ENCODE measurements around the gene RASSF3.

Gene RASSF3

DNA sequence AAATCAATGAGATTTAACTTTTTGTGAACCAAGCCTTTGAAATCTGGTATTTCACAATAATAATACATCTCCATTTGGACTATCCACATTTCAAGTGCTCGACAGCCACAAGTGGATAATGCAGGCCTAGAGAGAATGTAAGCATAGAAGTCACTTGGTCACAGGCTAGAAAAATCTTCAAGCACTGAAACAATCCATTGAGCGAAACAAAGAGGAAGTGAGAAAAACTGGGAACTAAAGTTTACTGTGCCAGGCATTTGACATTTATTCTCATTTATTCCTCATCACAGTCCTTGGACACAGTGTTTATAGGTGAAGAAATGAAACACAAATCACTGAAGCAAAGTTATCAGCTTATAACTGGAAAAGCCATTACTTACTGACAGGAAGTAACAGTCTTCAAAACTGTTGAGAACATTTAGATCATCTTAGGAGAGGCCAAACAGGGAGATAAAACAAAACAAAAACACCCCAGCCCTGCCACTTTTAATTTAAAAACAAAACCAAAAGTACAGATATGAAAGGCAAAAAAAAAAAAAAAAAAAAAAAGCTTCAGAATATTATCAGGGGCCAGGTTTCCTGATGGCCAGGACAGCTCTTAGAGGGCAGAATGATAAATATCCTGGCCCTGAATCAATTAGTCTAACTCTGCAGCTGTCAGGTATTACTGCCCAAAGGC, 119.8 kb downstream of the RASSF3 start:
- DNase-seq (ENCODE audit: low read depth) = no peak

DNA sequence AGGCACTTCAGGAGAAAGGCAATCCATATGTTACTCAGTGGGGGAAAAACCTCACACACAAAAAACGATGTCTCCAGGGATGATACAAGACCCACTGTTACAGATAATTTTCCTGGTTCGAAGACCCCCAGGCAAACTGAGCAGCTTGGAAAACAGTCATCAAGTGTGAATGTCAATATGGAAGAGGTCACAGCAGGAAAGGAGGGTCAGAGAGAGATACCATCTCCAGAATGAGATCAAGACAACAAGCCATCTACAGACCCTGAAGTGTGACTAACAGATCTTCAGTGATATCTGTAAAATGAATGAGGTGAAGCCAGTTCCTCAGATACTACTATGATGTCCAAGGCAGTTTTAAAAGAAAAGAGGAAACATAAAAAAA, 120.3 kb downstream of the RASSF3 start:
- no peak for DNase-seq (ENCODE audit: low read depth)

DNA sequence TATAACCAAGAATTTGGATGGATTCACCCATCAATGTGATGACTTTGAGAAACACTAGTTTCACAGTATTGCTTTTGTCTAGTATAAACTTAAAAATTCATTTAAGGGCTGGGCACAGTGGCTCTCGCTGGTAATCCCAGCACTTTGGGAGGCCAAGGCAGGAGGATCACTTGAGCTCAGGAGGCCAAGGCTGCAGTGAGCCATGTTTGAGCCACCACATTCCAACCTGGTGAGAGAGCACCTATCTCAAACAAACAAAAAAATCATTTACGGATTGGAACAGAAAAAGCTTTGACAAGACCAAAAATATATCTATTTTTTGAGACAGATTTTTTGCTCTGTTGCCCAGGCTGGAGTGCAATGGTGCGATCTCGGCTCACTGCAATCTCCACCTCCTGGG, 121.4 kb downstream of the RASSF3 start:
- no peak for DNase-seq (ENCODE audit: low read depth)

DNA sequence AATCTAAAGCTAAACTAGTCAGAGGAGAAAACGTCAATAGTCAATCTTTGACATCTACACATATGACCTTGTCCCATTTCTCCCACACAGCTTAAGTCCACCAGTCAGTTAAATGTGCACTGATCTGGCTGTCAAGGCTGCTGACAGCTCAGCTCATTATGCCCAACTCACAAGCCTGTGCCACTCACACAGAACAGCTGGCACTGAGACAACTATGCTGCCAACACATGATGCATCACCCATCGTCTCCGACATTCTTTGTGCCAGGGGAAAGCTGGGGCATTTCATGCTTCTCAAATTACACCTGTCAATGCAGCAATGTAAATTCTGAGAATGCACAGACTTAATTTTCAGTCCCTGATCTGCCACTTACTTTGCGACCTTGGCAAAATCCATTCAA, 123.6 kb downstream of the RASSF3 start:
- no peak for DNase-seq (ENCODE audit: low read depth)

DNA sequence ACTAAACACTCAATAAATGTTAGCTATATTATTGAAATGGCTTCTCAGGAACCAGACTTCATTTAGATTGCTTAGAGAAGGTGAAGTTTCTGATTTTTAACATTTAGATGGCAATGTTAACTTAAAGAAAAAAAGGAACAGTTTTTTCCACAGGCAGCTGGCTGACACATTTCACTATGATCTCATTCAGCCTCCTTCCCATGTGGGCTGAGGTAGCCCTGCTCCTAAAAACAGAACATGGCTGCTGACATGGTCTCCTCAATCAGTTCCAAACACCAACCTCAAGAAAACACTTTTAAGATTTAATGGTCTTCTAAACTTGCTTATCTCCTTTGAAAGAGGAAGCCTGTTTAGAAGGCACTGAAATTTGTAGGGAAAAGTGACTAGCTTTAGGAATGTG, 125.1 kb downstream of the RASSF3 start:
- DNase-seq (ENCODE audit: low read depth) = no peak

DNA sequence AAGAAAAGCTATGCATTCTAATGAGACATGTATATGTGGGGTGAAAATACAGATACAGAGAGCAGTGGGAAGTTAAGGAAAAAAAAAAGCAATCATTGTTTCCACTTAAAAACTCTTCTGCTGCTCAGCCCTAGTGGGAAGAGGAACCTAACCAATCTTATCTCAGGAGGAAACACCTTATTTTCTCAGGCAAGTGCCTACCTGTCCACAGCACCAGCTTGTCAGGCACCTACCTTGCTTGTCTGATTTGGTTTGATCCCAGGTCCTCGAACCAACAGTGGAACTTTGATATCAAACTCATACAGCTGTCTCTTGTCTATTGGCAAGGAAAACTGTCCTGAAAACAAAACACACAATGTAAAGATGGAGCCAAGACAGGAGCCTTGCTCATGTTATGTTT, 126.5 kb downstream of the RASSF3 start:
- DNase-seq (ENCODE audit: low read depth) = no peak

DNA sequence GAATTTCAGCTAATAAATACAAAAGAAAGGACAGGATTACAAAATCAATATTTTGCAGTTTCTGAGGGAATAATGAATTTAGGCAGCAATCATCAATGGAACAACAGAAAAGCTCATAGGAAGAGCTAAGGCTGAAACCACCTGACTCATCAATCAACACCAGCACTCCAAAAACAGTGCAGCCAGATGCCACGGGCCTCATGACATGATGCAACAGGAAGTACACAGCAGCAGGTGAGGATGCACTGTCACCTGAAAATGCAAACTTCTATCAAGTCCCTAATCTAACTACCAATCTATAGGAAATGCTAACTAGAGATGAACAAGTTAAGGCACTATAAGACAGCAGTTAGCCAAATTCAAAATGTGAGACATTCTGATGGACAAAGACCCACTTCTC, 127.2 kb downstream of the RASSF3 start:
- DNase-seq (ENCODE audit: low read depth) = no peak

DNA sequence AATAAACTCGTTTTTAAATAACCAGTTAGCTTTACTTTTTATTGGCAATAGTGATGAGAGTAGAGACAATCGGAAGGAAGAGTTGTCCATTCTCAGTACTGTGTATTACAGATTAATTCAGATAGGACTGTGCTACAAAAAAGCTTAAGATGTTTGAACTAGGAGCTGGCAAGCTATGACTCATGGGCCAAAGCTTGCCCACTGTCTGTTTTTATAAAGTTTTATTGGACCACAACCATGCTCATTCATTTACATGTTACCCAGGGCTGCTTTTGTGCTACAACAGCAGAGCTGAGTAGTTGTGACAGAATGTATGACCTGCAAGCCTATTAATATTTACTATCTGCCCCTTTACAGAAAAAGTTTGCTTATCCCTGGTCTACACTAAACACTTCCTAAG, 129.5 kb downstream of the RASSF3 start:
- DNase-seq (ENCODE audit: low read depth) = no peak

DNA sequence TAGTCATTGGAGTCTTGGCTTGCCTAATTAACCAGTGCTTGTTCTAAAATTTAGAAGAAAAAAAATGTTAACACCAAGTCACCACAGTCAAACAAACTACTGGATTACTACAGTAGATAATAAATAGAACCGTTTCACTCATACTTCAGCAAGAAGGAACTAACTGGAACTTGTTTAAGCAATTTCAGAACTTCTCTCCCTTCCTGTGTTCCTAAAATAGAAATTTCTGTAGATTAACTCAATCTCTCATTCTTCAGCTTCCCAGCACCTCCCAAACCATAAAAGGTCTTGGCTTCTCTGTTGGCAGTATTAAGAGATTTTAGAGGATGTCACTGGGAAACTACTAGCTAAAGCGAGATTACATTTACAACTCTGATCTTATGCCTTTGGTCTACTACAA, 130.4 kb downstream of the RASSF3 start:
- DNase-seq (ENCODE audit: low read depth) = no peak

DNA sequence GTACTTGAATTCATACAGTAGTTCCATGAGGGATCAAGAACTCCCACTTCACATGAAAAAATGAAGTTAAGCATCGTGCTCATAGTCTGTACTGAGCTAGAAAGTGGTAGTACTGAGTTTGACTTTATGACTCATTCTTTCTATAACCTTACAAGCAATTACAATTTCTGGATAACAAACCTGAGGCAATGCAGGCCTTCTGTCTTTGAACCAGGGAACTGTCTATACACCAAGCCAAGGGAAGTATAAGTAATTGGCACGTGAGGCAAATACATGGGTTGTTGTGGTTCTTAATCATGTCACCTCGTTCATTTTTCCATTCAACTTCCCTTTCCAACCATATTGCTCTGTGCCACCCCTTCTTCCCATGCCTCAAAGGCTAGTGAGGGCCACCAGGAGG, 132.1 kb downstream of the RASSF3 start:
- no peak for DNase-seq (ENCODE audit: low read depth)

DNA sequence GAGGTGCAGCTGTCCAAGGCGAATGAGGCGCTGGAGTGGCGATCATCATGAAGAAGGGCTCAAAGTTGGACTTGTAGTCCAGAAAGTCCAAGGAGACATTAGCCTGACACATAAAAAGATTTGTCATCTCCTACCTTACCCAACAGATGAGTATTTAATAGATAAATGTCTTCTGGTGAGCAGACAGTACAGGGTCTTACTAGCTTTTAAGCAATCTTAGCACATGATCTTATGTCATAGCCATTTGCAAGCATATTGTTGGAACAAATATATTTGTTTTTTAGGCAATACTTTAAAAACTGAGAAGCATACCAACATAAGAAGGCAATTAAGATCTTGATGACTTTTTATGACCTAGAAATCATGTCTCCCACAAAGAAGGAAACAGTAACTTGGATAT, 132.9 kb downstream of the RASSF3 start:
- DNase-seq (ENCODE audit: low read depth) = no peak

DNA sequence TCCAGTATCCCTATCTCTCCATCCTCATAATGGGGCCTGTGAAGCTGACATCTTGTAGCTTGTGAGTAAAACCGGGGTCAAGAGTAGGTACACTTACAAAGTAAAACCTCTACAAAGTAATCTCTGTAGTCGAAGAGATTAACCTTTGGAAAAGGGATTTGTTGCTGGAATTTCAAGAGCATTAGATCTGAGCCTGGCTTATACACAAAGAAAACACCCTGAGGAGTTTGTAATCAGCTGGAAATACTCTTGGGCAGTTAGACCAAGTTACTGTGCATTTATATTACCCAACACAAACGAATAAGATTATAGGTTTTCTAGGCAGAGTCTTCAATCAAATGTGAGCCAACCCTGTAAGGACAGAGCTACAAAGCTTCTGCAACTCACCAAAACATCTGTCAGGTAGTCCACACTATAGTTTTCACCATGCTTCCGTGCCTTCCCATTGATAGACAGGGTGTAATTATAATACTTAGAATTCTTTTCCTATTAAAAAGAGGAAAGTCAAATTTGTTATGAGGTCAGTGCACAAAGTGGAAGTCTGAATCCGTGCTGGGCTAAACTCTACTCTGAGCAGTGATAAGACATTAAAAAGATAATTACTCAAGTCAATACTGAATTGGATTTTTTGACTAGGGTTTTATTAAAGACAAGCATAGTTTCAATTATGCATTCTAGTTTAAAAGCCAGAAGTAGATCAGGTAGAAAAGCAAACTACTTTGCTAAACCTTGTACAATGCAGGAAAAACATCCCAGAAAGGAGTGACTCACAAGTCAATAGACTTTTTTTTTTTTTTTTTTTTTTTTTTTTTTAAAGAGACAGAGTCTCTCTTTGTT, 134.3 kb downstream of the RASSF3 start:
- DNase-seq (ENCODE audit: low read depth) = no peak

DNA sequence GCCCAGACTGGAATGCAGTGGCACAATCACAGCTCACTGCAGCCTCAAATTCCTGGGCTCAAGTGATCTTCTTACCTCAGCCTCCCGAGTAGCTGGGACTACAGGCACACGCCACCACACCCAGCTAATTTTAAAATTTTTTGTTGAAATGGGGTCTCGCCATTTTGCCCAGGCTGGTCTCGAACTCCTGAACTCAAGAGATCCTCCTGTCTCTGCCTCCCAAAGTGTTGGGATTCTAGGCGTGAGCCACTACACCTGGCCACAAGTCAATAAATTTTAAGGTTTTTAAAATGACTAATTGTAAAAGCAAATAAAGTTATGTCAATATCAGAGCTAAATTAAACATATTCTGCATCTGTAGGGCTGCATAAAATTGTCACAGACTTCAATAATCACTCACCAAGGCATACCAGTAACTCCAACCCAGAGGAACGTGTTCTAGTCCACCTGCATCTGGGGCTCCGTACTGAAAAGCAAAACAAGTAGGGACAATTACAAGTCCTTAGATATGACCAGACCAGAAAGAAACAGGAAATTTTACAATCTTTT, 135.0 kb downstream of the RASSF3 start:
- DNase-seq (ENCODE audit: low read depth) = no peak

DNA sequence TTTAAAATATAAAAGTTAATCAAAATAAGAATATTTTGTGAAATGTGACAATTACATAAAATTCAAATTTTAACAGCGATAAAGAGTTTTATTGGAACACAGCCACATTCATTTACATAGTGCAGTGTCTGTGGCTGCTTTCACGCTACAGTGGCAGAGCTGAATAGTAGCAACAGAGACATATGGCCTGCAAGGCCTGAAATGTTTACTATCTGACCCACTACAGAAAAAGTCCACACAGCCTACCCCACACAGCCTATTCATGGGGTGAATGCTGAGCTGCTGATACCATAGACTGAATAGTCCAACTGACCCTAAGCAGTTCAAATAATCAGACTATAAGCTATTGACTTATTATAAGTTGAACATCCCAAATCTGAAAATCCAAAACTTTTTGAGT, 135.7 kb downstream of the RASSF3 start:
- DNase-seq (ENCODE audit: low read depth) = no peak

DNA sequence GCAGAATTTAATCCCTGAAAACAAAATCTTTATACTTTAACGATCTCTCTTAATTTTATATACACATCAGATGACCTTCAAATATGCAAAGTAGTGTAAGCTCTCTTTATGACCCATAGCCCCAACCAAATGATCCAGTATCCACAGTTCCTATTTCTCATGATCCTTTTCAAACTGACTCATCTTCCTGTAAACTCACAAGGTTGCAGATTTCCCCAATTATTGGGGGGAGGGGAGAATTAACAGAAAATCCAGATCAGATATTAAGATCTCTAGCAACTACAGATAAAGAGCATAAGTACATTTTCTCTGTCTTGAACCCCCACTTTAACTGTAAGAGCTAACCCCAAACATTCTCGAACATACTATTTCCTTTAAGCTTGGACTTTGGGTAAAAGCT, 136.4 kb downstream of the RASSF3 start:
- no peak for DNase-seq (ENCODE audit: low read depth)

Measured in stimulated activated CD8-positive, alpha-beta memory T cell treated with anti-CD3 and anti-CD28 coated beads, Interleukin-7, amount 100 ng/mL, for 24 hours (primary cell).